Natural killer cell (primary cell): Measurements from ENCODE around the gene SIAH1. TPM values are rescaled to one million over a fixed set of nuclear protein-coding genes. Genes with fewer than 3 reads are reported as not detected.
"Not testable (repeated sequence)": the region's sequence is repeated elsewhere in the genome, so short reads cannot be mapped to it uniquely, and the experiment has no call there.

Experiments used
- ATAC-seq, 3 donors: fragments of 150-1000 bp in 2 of 3; fragments of 200-7000 bp in 1 of 3; cut with Tn5 transposase; 1 replicate in 1 of 3; 2 replicates in 2 of 3; pipeline ENCODE4 v1.10.0; 2021; ENCODE audit warnings: mild to moderate bottlenecking in 2 of 3, moderate library complexity in 2 of 3
- DNase-seq, 2 donors: peaks; one replicate each; pipeline versions ENCODE4 v3.0.0 to v3.0.0-alpha.2; 2013 to 2021; ENCODE audit warnings: mixed read lengths in 1 of 2
- H3K27ac ChIP-seq: one replicate; pipeline ENCODE4 v1.5.1; 2013; ENCODE audit warnings: mild to moderate bottlenecking, low read length
- H3K27me3 ChIP-seq: one replicate; pipeline ENCODE4 v1.6.1; 2013; ENCODE audit warnings: low read length; ENCODE audit not compliant: control insufficient read depth, insufficient read depth
- H3K36me3 ChIP-seq: one replicate; pipeline ENCODE4 v1.6.1; 2013; ENCODE audit warnings: low read length; ENCODE audit not compliant: control insufficient read depth, insufficient read depth
- H3K4me1 ChIP-seq: one replicate; pipeline ENCODE4 v1.6.1; 2013; ENCODE audit warnings: low read length; ENCODE audit not compliant: control insufficient read depth, insufficient read depth
- H3K4me3 ChIP-seq: one replicate; pipeline ENCODE4 v1.5.1; 2013; ENCODE audit warnings: low read length
- H3K9me3 ChIP-seq: one replicate; pipeline ENCODE4 v1.6.1; 2013; ENCODE audit warnings: low read length; ENCODE audit not compliant: control insufficient read depth, insufficient read depth
- H3K27ac Mint-ChIP-seq, 2 donors: one replicate each; pipeline ENCODE4 v1.8.0; 2022; ENCODE audit warnings: mild to moderate bottlenecking in 2 of 2, mixed read lengths in 2 of 2, moderate library complexity in 1 of 2
- H3K27me3 Mint-ChIP-seq, 2 donors: one replicate each; pipeline ENCODE4 v1.8.0; 2022; ENCODE audit warnings: low read depth in 2 of 2, mixed read lengths in 2 of 2
- H3K36me3 Mint-ChIP-seq: one replicate; pipeline ENCODE4 v1.8.0; 2022; ENCODE audit warnings: mixed read lengths
- H3K4me1 Mint-ChIP-seq, 2 donors: one replicate each; pipeline ENCODE4 v1.8.0; 2022; ENCODE audit warnings: mixed read lengths in 2 of 2
- H3K4me3 Mint-ChIP-seq: one replicate; pipeline ENCODE4 v1.8.0; 2022; ENCODE audit warnings: mild to moderate bottlenecking, moderate library complexity, mixed read lengths
- H3K9me3 Mint-ChIP-seq, 2 donors: one replicate each; pipeline ENCODE4 v1.8.0; 2022; ENCODE audit warnings: mixed read lengths in 2 of 2
- CTCF ChIP-seq: fragments of 200-600 bp; IDR thresholded peaks from one replicate; pipeline ENCODE4 v1.8.0; 2022; ENCODE audit warnings: antibody characterized with exemption
- WGBS: methylation state at CpG from one replicate; pipeline ENCODE4 v1.1.7; 2013; ENCODE audit warnings: missing lambda C conversion rate; ENCODE audit not compliant: insufficient coverage; 5-methylcytosine and 5-hydroxymethylcytosine counted together
- intact Hi-C: fragments of 100-400 bp; cut with micrococcal nuclease; formaldehyde crosslinking; loops from one replicate; pipeline ENCODE4 v1.14.2; 2022
- total RNA-seq, 4 donors: library from RNA; stranded (reverse); fragments of 120-200 nt in 1 of 4; gene quantifications; one replicate each; pipeline versions ENCODE4 v1.2.3 to v1.2.4, GENCODE V29; 2013 to 2022

SIAH1 gene
- total RNA-seq, 3 donors from 2014 or later (not counting 1 experiment from before 2014, with no cell fraction given): 52.9 to 57.7 (median 55.5) TPM

DNA sequence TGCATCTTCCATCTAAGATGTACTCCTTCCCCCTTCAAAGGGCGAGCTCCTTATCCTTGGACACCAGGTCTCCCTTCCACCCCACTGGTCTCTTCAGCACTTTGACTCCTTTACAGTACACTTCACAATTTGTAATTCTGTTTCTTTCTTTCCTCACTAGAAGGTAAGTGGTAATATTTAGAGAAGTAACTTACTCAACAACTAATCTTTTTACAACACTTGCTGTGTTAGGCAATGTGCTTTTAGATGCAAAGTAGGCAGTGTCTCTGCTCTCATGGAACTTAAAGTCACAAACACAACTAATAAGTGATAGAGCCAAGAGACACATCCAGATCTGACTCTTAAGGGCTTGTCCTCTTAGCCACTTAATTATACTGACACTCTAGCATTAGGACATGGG is 6.4 kb downstream of the SIAH1 start:
- no peak for TF ChIP-seq CTCF
- Histone ChIP-seq H3K36me3 (no peaks in the 10 kb centered on the region), H3K27me3 (no peaks in the 10 kb centered on the region), H3K4me3 (no peak overlapping the region), H3K9me3 (no peaks in the 10 kb centered on the region), H3K4me1 (peaks cover 5% of the 10 kb centered on the region), H3K27ac (no peak overlapping the region)
- WGBS: 88% methylated on average over 1 of the region's 1 CpG
- H3K9me3 Mint-ChIP-seq: no peaks in the 10 kb centered on the region
- intact Hi-C loops: no loop called here
- peaks cover 38 to 41% of the 10 kb centered on the region in 2 donors for H3K4me1 Mint-ChIP-seq
- ATAC-seq: peak in 1 of 3 donors; percentile 30
- no peak for DNase-seq
- H3K27me3 Mint-ChIP-seq: no peaks in the 10 kb centered on the region
- no peaks in the 10 kb centered on the region for H3K36me3 Mint-ChIP-seq
- peak overlapping the region in 1 of 2 donors; percentile 20 for H3K27ac Mint-ChIP-seq
- no peak overlapping the region for H3K4me3 Mint-ChIP-seq

GRCh38 chr16:48378276-48378675 is 6.9 kb downstream of the SIAH1 start:
- Histone ChIP-seq H3K9me3 (no peaks in the 10 kb centered on the region), H3K27ac (no peak overlapping the region), H3K4me3 (no peak overlapping the region), H3K27me3 (no peaks in the 10 kb centered on the region), H3K4me1 (peaks cover 3% of the 10 kb centered on the region), H3K36me3 (no peaks in the 10 kb centered on the region)
- H3K4me3 Mint-ChIP-seq: no peak overlapping the region
- no peaks in the 10 kb centered on the region for H3K36me3 Mint-ChIP-seq
- H3K27me3 Mint-ChIP-seq: no peaks in the 10 kb centered on the region
- H3K27ac Mint-ChIP-seq: peak overlapping the region in 1 of 2 donors; percentile 20
- peak in 1 of 3 donors; percentile 52 for ATAC-seq
- intact Hi-C loops: no loop called here
- no peaks in the 10 kb centered on the region for H3K9me3 Mint-ChIP-seq
- H3K4me1 Mint-ChIP-seq: peaks cover 32 to 35% of the 10 kb centered on the region in 2 donors
- peak in 1 of 2 donors; percentile 17 for DNase-seq
- 70% methylated on average over 4 of the region's 5 CpGs for WGBS
- no peak for TF ChIP-seq CTCF

DNA sequence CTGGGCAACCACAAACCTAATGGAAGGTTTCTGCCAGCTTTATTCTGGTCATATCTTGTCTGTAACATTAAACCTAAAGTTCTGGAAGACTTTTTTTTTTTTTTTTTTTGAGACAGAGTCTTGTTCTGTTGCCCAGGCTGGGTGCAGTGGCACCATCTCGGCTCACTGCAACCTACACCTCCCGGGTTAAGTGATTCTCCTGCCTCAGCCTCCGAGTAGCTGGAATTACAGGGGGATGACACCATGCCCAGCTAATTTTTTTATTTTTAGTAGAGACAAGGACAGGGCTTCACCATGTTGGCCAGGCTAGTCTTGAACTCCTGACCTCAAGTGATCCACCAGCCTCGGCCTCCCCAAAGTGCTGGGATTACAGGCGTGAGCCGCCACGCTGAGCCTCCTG is 7.9 kb downstream of the SIAH1 start:
- H3K27me3 Mint-ChIP-seq, H3K4me1 ChIP-seq, H3K27ac Mint-ChIP-seq, H3K27ac ChIP-seq, DNase-seq, intact Hi-C loops, H3K9me3 Mint-ChIP-seq, H3K9me3 ChIP-seq, H3K36me3 Mint-ChIP-seq, ATAC-seq, H3K4me3 Mint-ChIP-seq, H3K36me3 ChIP-seq, H3K27me3 ChIP-seq, H3K4me3 ChIP-seq: not testable (repeated sequence)
- H3K4me1 Mint-ChIP-seq: peaks cover 29 to 32% of the 10 kb centered on the region in 2 donors
- WGBS: 93% methylated on average over 7 of the region's 7 CpGs

DNA sequence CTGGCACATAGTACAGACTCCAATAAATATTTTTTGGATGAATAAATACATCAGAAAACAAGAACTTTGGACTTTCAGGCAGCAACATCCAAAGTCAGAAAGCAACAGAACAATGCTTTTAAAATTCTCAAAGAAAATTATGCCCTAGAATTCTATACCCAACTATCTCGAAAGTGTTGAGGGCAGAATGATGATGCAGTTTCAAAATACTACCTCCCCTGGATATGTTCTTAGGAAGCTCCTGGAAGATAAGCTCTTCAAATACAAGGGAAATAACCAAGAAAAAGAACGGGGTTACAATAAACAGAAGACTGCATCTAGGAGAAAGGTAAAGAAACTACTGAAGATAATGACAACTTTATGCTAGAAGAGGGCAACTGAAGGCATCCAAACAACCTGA is 11.0 kb downstream of the SIAH1 start:
- Histone ChIP-seq H3K4me1 (peaks cover 3% of the 10 kb centered on the region), H3K27ac (no peak overlapping the region), H3K27me3 (no peaks in the 10 kb centered on the region), H3K4me3 (no peak overlapping the region), H3K9me3 (no peaks in the 10 kb centered on the region), H3K36me3 (no peaks in the 10 kb centered on the region)
- H3K4me3 Mint-ChIP-seq: no peak overlapping the region
- H3K4me1 Mint-ChIP-seq: peaks cover 18 to 25% of the 10 kb centered on the region in 2 donors
- TF ChIP-seq CTCF: no peak
- 90% methylated on average over 1 of the region's 2 CpGs for WGBS
- DNase-seq: no peak
- H3K27ac Mint-ChIP-seq: no peak overlapping the region
- no peaks in the 10 kb centered on the region for H3K9me3 Mint-ChIP-seq
- H3K27me3 Mint-ChIP-seq: no peaks in the 10 kb centered on the region
- H3K36me3 Mint-ChIP-seq: no peaks in the 10 kb centered on the region
- intact Hi-C loops: no loop called here
- ATAC-seq: no peak
